GM12865 (cell line): ENCODE results near the gene ZNF552.

Experiments
- DNase-seq: peaks from one replicate; pipeline ENCODE4 v3.0.0; 2010; ENCODE audit warnings: low read depth
- H3K4me3 ChIP-seq: 2 replicates; pipeline ENCODE4 v1.5.1; 2011; ENCODE audit warnings: mild to moderate bottlenecking, low read depth, low read length, control low read depth
- TF ChIP-seq, protein P1 (sequence below): IDR thresholded peaks from 2 replicates; pipeline ENCODE4 v1.5.1; 2011; ENCODE audit warnings: low read length, control low read depth, low read depth, inconsistent platforms; ENCODE audit not compliant: insufficient read depth; ENCODE audit errors: missing control alignments

The ZNF552 gene

DNA sequence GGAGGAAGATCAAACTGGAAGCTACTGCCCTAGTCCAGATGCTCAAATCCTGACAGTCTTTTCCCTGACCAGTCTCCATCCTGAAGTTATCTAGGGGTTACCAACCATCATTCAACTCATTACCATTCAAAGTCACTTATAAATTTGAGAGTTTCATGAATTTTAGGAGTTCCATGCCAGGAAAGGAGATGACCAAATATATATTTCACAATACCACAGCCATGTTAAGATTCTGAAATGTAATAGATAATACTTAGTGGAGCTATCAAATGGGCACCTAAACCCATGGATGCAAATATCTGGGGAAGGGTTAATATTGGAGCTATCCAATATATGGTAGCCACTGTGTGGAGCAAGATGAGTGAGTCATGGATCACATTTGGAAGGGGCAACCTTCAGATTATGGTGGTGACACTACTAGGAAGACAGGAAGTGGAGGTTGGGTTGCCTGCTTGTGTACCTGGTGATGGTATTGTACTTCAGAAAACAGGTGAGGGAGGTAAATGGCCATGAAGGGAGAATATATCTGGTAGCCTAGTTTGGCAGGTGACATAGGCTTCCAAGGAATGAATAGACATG, 26.5 kb downstream of the ZNF552 start:
- no peak for DNase-seq
- H3K4me3 ChIP-seq: no peak overlapping the region
- TF ChIP-seq, protein P1, sequence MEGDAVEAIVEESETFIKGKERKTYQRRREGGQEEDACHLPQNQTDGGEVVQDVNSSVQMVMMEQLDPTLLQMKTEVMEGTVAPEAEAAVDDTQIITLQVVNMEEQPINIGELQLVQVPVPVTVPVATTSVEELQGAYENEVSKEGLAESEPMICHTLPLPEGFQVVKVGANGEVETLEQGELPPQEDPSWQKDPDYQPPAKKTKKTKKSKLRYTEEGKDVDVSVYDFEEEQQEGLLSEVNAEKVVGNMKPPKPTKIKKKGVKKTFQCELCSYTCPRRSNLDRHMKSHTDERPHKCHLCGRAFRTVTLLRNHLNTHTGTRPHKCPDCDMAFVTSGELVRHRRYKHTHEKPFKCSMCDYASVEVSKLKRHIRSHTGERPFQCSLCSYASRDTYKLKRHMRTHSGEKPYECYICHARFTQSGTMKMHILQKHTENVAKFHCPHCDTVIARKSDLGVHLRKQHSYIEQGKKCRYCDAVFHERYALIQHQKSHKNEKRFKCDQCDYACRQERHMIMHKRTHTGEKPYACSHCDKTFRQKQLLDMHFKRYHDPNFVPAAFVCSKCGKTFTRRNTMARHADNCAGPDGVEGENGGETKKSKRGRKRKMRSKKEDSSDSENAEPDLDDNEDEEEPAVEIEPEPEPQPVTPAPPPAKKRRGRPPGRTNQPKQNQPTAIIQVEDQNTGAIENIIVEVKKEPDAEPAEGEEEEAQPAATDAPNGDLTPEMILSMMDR: no peak

DNA sequence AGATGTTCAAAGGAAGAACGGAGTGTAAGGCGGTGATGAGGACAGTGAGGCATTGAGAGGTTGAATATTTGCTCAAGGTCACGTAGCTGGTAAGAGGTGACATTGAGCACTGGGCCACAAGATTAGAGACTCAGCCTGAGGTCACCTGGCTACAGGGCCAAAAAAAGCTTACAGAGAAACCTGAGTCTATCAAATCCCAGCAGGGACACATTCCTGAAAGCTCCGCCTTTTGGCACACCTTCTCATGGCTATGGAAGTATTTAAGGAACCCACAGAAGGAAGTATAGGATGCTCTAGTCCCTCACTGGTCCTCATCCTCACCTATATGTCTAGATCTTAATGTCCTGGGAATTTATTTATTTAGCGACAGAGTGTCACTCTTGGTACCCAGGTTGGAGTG, 27.8 kb downstream of the ZNF552 start:
- DNase-seq: no peak
- no peak overlapping the region for H3K4me3 ChIP-seq

DNA sequence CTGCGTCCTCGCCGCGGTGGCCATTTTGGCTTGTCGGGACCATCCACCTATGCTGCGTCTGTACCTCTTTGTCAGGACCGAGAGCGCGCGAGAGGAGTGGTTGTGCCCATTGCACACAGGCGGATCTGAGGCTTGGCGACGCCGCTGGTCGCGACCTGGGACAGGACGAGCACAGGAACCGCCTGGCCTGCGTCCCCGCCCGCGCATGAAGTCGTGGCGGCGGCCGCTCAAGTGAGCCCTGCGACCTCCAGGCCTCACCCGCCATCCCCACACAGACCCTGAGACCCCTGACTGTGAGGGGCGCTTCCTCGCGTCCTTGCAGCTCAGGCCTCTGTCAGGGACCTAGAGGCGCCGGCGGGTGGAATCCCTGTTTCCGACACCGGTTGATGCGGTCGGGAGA, 28.4 kb downstream of the ZNF552 start:
- H3K4me3 ChIP-seq: no peak overlapping the region
- TF ChIP-seq, protein P1: no peak
- DNase-seq: no peak

More for the DNA sequence above, 27.8 kb downstream of the ZNF552 start:
- TF ChIP-seq, protein P1: no peak

DNA sequence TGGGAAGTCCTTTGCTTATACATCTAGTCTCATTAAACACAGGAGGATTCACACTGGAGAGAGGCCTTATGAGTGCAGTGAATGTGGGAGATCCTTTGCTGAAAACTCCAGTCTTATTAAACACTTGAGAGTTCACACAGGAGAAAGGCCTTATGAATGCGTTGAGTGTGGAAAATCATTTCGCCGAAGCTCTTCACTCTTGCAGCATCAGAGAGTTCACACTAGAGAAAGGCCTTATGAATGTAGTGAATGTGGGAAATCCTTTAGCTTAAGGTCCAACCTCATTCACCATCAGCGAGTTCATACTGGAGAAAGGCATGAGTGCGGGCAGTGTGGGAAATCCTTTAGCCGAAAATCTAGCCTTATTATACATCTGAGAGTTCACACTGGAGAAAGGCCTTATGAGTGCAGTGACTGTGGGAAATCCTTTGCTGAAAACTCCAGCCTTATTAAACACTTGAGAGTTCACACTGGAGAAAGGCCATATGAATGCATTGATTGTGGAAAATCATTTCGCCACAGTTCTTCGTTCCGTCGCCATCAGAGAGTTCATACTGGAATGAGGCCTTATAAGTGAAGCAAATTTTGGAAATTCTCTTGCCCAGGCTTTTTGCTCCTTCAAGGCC, 35.4 kb downstream of the ZNF552 start:
- no peak for DNase-seq
- TF ChIP-seq, protein P1: no peak
- no peak overlapping the region for H3K4me3 ChIP-seq

DNA sequence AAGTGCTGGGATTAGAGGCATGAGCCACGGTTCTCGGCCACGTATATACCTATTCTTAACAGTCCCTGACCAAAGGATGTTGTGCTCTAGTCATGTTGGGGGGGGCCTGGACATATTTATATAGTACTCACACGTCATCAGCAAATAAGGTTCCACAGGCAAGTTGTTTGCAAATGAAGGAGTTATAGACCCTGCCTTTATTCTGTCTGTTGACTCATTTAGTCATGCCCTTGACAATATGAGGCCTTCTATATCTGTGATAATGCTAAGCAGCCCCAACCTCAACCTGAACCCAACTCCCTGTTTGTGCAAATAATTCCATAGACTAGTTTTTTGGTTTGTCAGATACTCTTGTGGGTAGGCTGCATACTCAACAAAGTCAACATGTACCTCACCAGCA, 36.4 kb downstream of the ZNF552 start:
- H3K4me3 ChIP-seq: no peak overlapping the region
- TF ChIP-seq, protein P1: no peak
- DNase-seq: no peak

DNA sequence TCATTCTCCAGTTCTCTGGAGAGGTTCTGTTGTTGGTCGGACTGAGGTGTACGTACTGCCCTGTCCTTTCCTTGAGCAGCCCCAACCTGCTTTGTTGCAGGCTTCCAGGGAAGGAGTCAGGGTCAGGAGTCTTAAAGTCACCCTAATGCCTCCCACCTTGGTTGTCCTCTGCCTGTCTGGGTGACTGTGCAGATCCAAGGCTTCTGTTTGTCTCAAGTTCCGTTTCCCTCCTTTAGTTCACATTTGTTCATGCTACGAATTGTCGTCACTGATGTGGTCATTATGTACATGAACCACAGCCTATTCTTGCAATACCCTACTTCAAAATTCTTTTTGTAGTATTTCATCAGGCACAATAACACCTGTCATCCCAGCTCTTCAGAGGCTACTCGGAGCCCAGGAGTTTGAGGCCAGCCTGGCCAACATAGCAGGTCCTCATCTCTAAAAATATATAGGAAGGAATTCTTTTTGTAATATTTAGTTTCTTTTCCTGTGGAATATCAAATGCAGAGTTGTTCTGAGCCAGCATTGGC, 37.9 kb downstream of the ZNF552 start:
- TF ChIP-seq, protein P1: no peak
- no peak overlapping the region for H3K4me3 ChIP-seq
- DNase-seq: no peak

DNA sequence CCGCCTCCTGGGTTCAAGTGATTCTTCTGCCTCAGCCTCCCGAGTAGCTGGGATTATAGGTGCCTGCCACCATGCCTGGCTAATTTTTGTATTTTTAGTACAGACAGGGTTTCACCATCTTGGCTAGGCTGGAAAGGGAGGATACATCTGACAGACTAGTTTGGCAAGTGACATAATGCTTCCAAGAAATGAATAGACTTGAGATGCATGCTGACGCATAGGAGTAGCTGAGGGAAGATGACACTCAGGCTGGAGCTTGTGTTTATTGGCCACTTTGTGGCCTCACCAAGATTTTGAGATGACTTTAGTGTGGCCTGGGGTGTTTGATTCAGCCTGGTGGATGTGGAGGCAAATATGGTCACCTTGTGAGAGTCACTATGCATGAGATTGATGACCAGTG, 41.2 kb downstream of the ZNF552 start:
- TF ChIP-seq, protein P1: no peak

More for the DNA sequence above, 41.2 kb downstream of the ZNF552 start:
- DNase-seq: no peak
- no peak overlapping the region for H3K4me3 ChIP-seq
